ENCODE results near the gene SPAG16. TPM values are rescaled to one million over a fixed set of nuclear protein-coding genes. Genes with fewer than 3 reads are reported as not detected.

SPAG16 gene
- total RNA-seq, 4 donors from 2014 or later: 25.5 to 42.7 (median 27.8) TPM

- H3K4me3 ChIP-seq: no peak overlapping the region
- no peaks in the 10 kb centered on the region for H3K27me3 ChIP-seq
- no peak for DNase-seq (ENCODE audit: low spot score in 2 of 2)
- H3K9me3 ChIP-seq: no peaks in the 10 kb centered on the region
- TF ChIP-seq POLR2A (IDR thresholded peaks at IDR 0.05): no peak
- TF ChIP-seq EP300 (IDR thresholded peaks at IDR 0.05): no peak
- TF ChIP-seq CTCF (IDR thresholded peaks at IDR 0.05): no peak
- H3K36me3 ChIP-seq: no peaks in the 10 kb centered on the region
- 60 to 67% methylated on average over 2 of the region's 2 CpGs for WGBS, 2 donors
- no peaks in the 10 kb centered on the region for H3K4me1 ChIP-seq
- H3K27ac ChIP-seq: no peak overlapping the region
Observed at GRCh38 chr2:214401580-214401979, 1117.3 kb downstream of the SPAG16 start.

GRCh38 chr2:214410128-214410775, 1126.0 kb downstream of the SPAG16 start:
- no peaks in the 10 kb centered on the region for H3K36me3 ChIP-seq
- H3K27ac ChIP-seq: no peak overlapping the region
- WGBS, 2 donors: 42 to 44% methylated on average over 13 of the region's 13 CpGs
- H3K4me3 ChIP-seq: no peak overlapping the region
- no peaks in the 10 kb centered on the region for H3K4me1 ChIP-seq
- H3K9me3 ChIP-seq: no peaks in the 10 kb centered on the region
- H3K27me3 ChIP-seq: no peaks in the 10 kb centered on the region
- TF ChIP-seq EP300 (IDR thresholded peaks at IDR 0.05): no peak
- no peak for TF ChIP-seq POLR2A (IDR thresholded peaks at IDR 0.05)
- no peak for TF ChIP-seq CTCF (IDR thresholded peaks at IDR 0.05)
- DNase-seq (ENCODE audit: low spot score in 2 of 2): no peak

GRCh38 chr2:214410918-214411554, 1126.8 kb downstream of the SPAG16 start, which contains the start of gene VWC2L:
Gene VWC2L, plus strand, starts transcription at chr2:214411054. Its CDS starts 3,140 bp downstream, at chr2:214414194.
- H3K36me3 ChIP-seq: no peaks in the 10 kb centered on the region
- no peak for TF ChIP-seq CTCF (IDR thresholded peaks at IDR 0.05)
- TF ChIP-seq POLR2A (IDR thresholded peaks at IDR 0.05): no peak
- no peak for TF ChIP-seq EP300 (IDR thresholded peaks at IDR 0.05)
- H3K9me3 ChIP-seq: no peaks in the 10 kb centered on the region
- DNase-seq (ENCODE audit: low spot score in 2 of 2): peak; percentile 17 to 43
- no peak within 1 kb of the TSS for H3K4me3 ChIP-seq
- WGBS, 2 donors: 13 to 16% methylated on average over 19 of the region's 19 CpGs
- no peaks in the 10 kb centered on the region for H3K27me3 ChIP-seq
- no peaks in the 10 kb centered on the region for H3K4me1 ChIP-seq
- H3K27ac ChIP-seq: no peak within 1 kb of the TSS

GRCh38 chr2:214412679-214413078, 1128.4 kb downstream of the SPAG16 start:
- WGBS, 2 donors: 81 to 85% methylated on average over 1 of the region's 1 CpG
- Histone ChIP-seq H3K4me1 (no peaks in the 10 kb centered on the region), H3K4me3 (no peak overlapping the region), H3K27ac (no peak overlapping the region), H3K27me3 (no peaks in the 10 kb centered on the region), H3K9me3 (no peaks in the 10 kb centered on the region), H3K36me3 (no peaks in the 10 kb centered on the region)
- no peak for TF ChIP-seq POLR2A (IDR thresholded peaks at IDR 0.05)
- DNase-seq (ENCODE audit: low spot score in 2 of 2): no peak

GRCh38 chr2:214436470-214436869, 1152.2 kb downstream of the SPAG16 start:
- H3K4me1 ChIP-seq: no peaks in the 10 kb centered on the region
- no peak overlapping the region for H3K4me3 ChIP-seq
- TF ChIP-seq POLR2A (IDR thresholded peaks at IDR 0.05): no peak
- TF ChIP-seq EP300 (IDR thresholded peaks at IDR 0.05): no peak
- TF ChIP-seq CTCF (IDR thresholded peaks at IDR 0.05): no peak
- no peaks in the 10 kb centered on the region for H3K36me3 ChIP-seq
- 85 to 86% methylated on average over 4 of the region's 4 CpGs for WGBS, 2 donors
- DNase-seq (ENCODE audit: low spot score in 2 of 2): no peak
- H3K27me3 ChIP-seq: no peaks in the 10 kb centered on the region
- no peak overlapping the region for H3K27ac ChIP-seq
- no peaks in the 10 kb centered on the region for H3K9me3 ChIP-seq

Measured in tibial nerve (tissue), 4 donors.